OCI-LY7 (cell line): ENCODE data around the gene CCHCR1.
A peak's percentile ranks its signal among the peaks of the same experiment; 100 is the strongest.

Source experiments
- EZH2phosphoT487 ChIP-seq: fragments of 200-600 bp; sonication (generic); IDR thresholded peaks from 2 replicates; pipeline ENCODE4 v1.6.1; 2018; ENCODE audit warnings: low read depth, borderline replicate concordance, mild to moderate bottlenecking, mixed run types, antibody characterized with exemption, low read length, moderate library complexity, mixed read lengths
- TF ChIP-seq, protein P1 (sequence below): fragments of 200-600 bp; sonication (generic); conservative IDR thresholded peaks from 2 replicates; pipeline ENCODE4 v1.5.1; 2014; ENCODE audit warnings: mild to moderate bottlenecking, antibody characterized with exemption, low read length, moderate library complexity, mixed read lengths

DNA sequence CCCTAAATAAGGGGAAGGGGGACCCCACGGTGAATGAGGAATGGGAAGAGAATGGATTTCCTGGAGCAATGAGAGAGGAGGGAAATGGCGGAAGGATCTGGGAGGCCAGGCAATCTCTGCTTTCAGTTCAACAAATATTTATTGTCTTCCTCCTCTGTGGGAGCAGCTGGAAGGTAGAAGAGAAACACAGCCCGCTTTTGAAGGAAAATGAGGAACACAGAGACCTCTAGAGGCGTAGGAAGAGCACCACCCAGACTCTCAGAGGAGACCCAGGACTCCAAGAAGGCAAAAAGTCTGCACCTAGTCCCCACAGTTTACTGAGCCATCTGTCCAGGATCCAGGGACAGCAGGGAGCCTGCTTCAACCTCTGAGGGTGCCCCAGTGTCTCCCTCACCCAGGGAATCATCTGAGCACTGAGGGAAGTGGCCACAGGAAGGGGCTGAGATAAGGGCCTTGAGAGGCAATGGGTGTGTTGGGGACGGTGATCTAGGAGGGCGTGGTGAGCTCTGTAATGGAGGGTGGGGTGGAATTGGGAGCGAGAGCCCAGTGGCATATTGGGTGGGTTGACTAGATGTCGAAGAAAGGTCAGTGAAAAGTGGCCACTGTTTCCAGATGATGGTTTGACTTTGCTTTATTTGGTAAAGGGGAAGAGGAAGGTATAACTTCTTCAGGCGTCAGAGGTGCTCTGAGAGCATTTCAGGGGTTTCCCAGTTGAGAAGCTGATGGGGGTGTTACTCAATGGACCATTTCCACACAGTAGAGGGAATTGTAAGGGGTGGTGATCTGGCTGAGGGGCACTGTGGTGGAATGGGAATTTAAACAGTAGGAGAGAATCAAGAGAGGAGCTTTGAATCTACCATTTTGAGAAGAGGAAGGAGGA lies 42.4 kb downstream of the CCHCR1 start:
- TF ChIP-seq, protein P1, sequence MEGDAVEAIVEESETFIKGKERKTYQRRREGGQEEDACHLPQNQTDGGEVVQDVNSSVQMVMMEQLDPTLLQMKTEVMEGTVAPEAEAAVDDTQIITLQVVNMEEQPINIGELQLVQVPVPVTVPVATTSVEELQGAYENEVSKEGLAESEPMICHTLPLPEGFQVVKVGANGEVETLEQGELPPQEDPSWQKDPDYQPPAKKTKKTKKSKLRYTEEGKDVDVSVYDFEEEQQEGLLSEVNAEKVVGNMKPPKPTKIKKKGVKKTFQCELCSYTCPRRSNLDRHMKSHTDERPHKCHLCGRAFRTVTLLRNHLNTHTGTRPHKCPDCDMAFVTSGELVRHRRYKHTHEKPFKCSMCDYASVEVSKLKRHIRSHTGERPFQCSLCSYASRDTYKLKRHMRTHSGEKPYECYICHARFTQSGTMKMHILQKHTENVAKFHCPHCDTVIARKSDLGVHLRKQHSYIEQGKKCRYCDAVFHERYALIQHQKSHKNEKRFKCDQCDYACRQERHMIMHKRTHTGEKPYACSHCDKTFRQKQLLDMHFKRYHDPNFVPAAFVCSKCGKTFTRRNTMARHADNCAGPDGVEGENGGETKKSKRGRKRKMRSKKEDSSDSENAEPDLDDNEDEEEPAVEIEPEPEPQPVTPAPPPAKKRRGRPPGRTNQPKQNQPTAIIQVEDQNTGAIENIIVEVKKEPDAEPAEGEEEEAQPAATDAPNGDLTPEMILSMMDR = peak; percentile 37; the same call in 1 of the 2 replicates
- TF ChIP-seq EZH2phosphoT487 = no peak
